Measurements from ENCODE around the gene EVI5L.
"Not testable (repeated sequence)": the region's sequence is repeated elsewhere in the genome, so short reads cannot be mapped to it uniquely, and the experiment has no call there.

Gene EVI5L

GRCh38 chr19:7829561-7830271 is at the start of gene EVI5L:
Gene EVI5L, plus strand, starts transcription at chr19:7830218. Its CDS starts 16,325 bp downstream, at chr19:7846543.
- DNase-seq (ENCODE audit: low read depth in 2 of 2), result peak; percentile 100

GRCh38 chr19:7781157-7781556 is 48.9 kb upstream of the EVI5L start:
- DNase-seq (ENCODE audit: low read depth in 2 of 2), result no peak

- no peak for DNase-seq (ENCODE audit: low read depth in 2 of 2)
Measured at GRCh38 chr19:7783991-7784423, 46.0 kb upstream of the EVI5L start.

- DNase-seq (ENCODE audit: low read depth in 2 of 2), result no peak
Measured at GRCh38 chr19:7784856-7785255, 45.2 kb upstream of the EVI5L start.

GRCh38 chr19:7787141-7787540 is 42.9 kb upstream of the EVI5L start:
- no peak for DNase-seq (ENCODE audit: low read depth in 2 of 2)

GRCh38 chr19:7787602-7788177 is 42.3 kb upstream of the EVI5L start:
- DNase-seq (ENCODE audit: low read depth in 2 of 2), result no peak

GRCh38 chr19:7788178-7788932 is 41.7 kb upstream of the EVI5L start:
- DNase-seq (ENCODE audit: low read depth in 2 of 2), result no peak

GRCh38 chr19:7788933-7789323 is 41.1 kb upstream of the EVI5L start:
- no peak for DNase-seq (ENCODE audit: low read depth in 2 of 2)

- peak; percentile 20 to 35 for DNase-seq (ENCODE audit: low read depth in 2 of 2)
Measured at GRCh38 chr19:7789447-7789846, 40.6 kb upstream of the EVI5L start.

- DNase-seq (ENCODE audit: low read depth in 2 of 2), result no peak
Measured at GRCh38 chr19:7790416-7790815, 39.6 kb upstream of the EVI5L start.

GRCh38 chr19:7792281-7792680 is 37.7 kb upstream of the EVI5L start:
- no peak for DNase-seq (ENCODE audit: low read depth in 2 of 2)

- DNase-seq (ENCODE audit: low read depth in 2 of 2), result not testable (repeated sequence)
Measured at GRCh38 chr19:7792701-7793100, 37.3 kb upstream of the EVI5L start.

- DNase-seq (ENCODE audit: low read depth in 2 of 2), result no peak
Measured at GRCh38 chr19:7793493-7793892, 36.5 kb upstream of the EVI5L start.

- no peak for DNase-seq (ENCODE audit: low read depth in 2 of 2)
Measured at GRCh38 chr19:7795555-7796161, 34.4 kb upstream of the EVI5L start.

GRCh38 chr19:7799640-7800355 is 30.2 kb upstream of the EVI5L start:
- DNase-seq (ENCODE audit: low read depth in 2 of 2), result peak; percentile 48 to 61

- DNase-seq (ENCODE audit: low read depth in 2 of 2), result no peak
Measured at GRCh38 chr19:7801020-7801570, 28.9 kb upstream of the EVI5L start.

GRCh38 chr19:7806234-7806633 is 23.8 kb upstream of the EVI5L start:
- DNase-seq (ENCODE audit: low read depth in 2 of 2), result no peak

GRCh38 chr19:7806876-7807275 is 23.1 kb upstream of the EVI5L start:
- no peak for DNase-seq (ENCODE audit: low read depth in 2 of 2)

GRCh38 chr19:7808108-7808507 is 21.9 kb upstream of the EVI5L start:
- DNase-seq (ENCODE audit: low read depth in 2 of 2), result no peak

- no peak for DNase-seq (ENCODE audit: low read depth in 2 of 2)
Measured at GRCh38 chr19:7811989-7812388, 18.0 kb upstream of the EVI5L start.

- no peak for DNase-seq (ENCODE audit: low read depth in 2 of 2)
Measured at GRCh38 chr19:7815325-7815724, 14.7 kb upstream of the EVI5L start.
